CD14-positive monocyte (primary cell): ENCODE results near the gene UROC1. TPM values are rescaled to one million over a fixed set of nuclear protein-coding genes. Genes with fewer than 3 reads are reported as not detected.

Experiments used
- DNase-seq, 3 donors: peaks; one replicate each; pipeline ENCODE4 v3.0.0-alpha.2; 2011 to 2022
- H2AFZ ChIP-seq: 2 replicates; pipeline ENCODE4 v1.6.0; 2012; ENCODE audit warnings: mild to moderate bottlenecking, low read depth, low read length, inconsistent platforms; ENCODE audit not compliant: insufficient read depth, poor library complexity, severe bottlenecking
- H3K27ac ChIP-seq, 2 donors: 1 replicate in 1 of 2; 2 replicates in 1 of 2; pipeline ENCODE4 v1.5.1; 2012 to 2013; ENCODE audit warnings: low read length in 2 of 2, control low read depth in 1 of 2, inconsistent platforms in 1 of 2, low read depth in 1 of 2, mild to moderate bottlenecking in 1 of 2
- H3K27me3 ChIP-seq, 2 donors: one replicate each; pipeline versions ENCODE4 v1.6.0 to v1.6.1; 2011 to 2013; ENCODE audit warnings: low read length in 2 of 2; ENCODE audit not compliant: control insufficient read depth in 2 of 2, insufficient read depth in 2 of 2
- H3K36me3 ChIP-seq, 2 donors: replicated peaks in 1 of 2; 1 replicate in 1 of 2; 2 replicates in 1 of 2; pipeline versions ENCODE4 v1.5.1 to v1.6.1; 2012 to 2013; ENCODE audit warnings: low read length in 2 of 2, control low read depth in 1 of 2, inconsistent platforms in 1 of 2, mild to moderate bottlenecking in 1 of 2; ENCODE audit not compliant: insufficient read depth in 2 of 2, control insufficient read depth in 1 of 2
- H3K4me1 ChIP-seq, 2 donors: 1 replicate in 1 of 2; 2 replicates in 1 of 2; pipeline versions ENCODE4 v1.5.1 to v1.6.1; 2012 to 2013; ENCODE audit warnings: low read length in 2 of 2, control low read depth in 1 of 2, inconsistent platforms in 1 of 2, mild to moderate bottlenecking in 1 of 2, moderate library complexity in 1 of 2; ENCODE audit not compliant: insufficient read depth in 2 of 2, control insufficient read depth in 1 of 2
- H3K4me2 ChIP-seq: replicated peaks from 2 replicates; pipeline ENCODE3; 2012; ENCODE audit warnings: low read length, moderate library complexity, mild to moderate bottlenecking; ENCODE audit not compliant: poor library complexity, severe bottlenecking; ENCODE audit errors: extremely low read depth
- H3K4me3 ChIP-seq, 3 experiments: fragments of 200-600 bp in 1 of 3; sonication (generic) in 1 of 3; replicated peaks in 1 of 3; 1 replicate in 2 of 3; 2 replicates in 1 of 3; pipeline ENCODE4 v1.5.1; 2011 to 2013; ENCODE audit warnings: low read length in 3 of 3, mild to moderate bottlenecking in 3 of 3, control low read depth in 2 of 3, low read depth in 2 of 3, inconsistent platforms in 1 of 3, moderate library complexity in 1 of 3
- H3K79me2 ChIP-seq: 2 replicates; pipeline ENCODE4 v1.6.0; 2012; ENCODE audit warnings: mild to moderate bottlenecking, control low read depth, inconsistent platforms, low read length, moderate library complexity; ENCODE audit not compliant: insufficient read depth
- H3K9ac ChIP-seq: 2 replicates; pipeline ENCODE4 v1.6.0; 2017; ENCODE audit warnings: low read length, mild to moderate bottlenecking; ENCODE audit not compliant: insufficient read depth, poor library complexity, severe bottlenecking
- H3K9me3 ChIP-seq, 2 donors: replicated peaks in 1 of 2; 1 replicate in 1 of 2; 2 replicates in 1 of 2; pipeline versions ENCODE4 v1.5.1 to v1.6.1; 2012 to 2013; ENCODE audit warnings: low read length in 2 of 2, control low read depth in 1 of 2; ENCODE audit not compliant: control insufficient read depth in 1 of 2, insufficient read depth in 1 of 2
- H4K20me1 ChIP-seq: 2 replicates; pipeline ENCODE4 v1.6.0; 2012; ENCODE audit warnings: mild to moderate bottlenecking, low read length, control low read depth, moderate library complexity; ENCODE audit not compliant: insufficient read depth
- H3K27ac Mint-ChIP-seq, 7 donors: one replicate each; pipeline ENCODE4 v1.8.0; 2020; ENCODE audit warnings: mild to moderate bottlenecking in 7 of 7, mixed read lengths in 7 of 7, moderate library complexity in 6 of 7, inconsistent platforms in 2 of 7
- H3K27me3 Mint-ChIP-seq, 3 donors: one replicate each; pipeline ENCODE4 v1.8.0; 2021 to 2022; ENCODE audit warnings: low read depth in 3 of 3, mild to moderate bottlenecking in 3 of 3, mixed read lengths in 3 of 3, moderate library complexity in 3 of 3, inconsistent platforms in 1 of 3
- H3K36me3 Mint-ChIP-seq, 2 donors: one replicate each; pipeline ENCODE4 v1.8.0; 2020; ENCODE audit warnings: mixed read lengths in 2 of 2, inconsistent platforms in 1 of 2, mild to moderate bottlenecking in 1 of 2
- H3K4me1 Mint-ChIP-seq: one replicate; pipeline ENCODE4 v1.8.0; 2020; ENCODE audit warnings: mild to moderate bottlenecking, mixed read lengths
- H3K4me3 Mint-ChIP-seq, 2 donors: one replicate each; pipeline ENCODE4 v1.8.0; 2020; ENCODE audit warnings: mild to moderate bottlenecking in 2 of 2, mixed read lengths in 2 of 2, moderate library complexity in 1 of 2
- H3K9me3 Mint-ChIP-seq, 7 donors: one replicate each; pipeline ENCODE4 v1.8.0; 2020 to 2022; ENCODE audit warnings: mixed read lengths in 7 of 7, mild to moderate bottlenecking in 6 of 7, moderate library complexity in 6 of 7, inconsistent platforms in 2 of 7
- WGBS: methylation state at CpG from one replicate; pipeline ENCODE4 v1.1.5; 2013; ENCODE audit warnings: missing lambda C conversion rate; ENCODE audit not compliant: insufficient coverage; 5-methylcytosine and 5-hydroxymethylcytosine counted together
- intact Hi-C, 2 donors: fragments of 100-400 bp; cut with micrococcal nuclease; formaldehyde crosslinking; loops; one replicate each; pipeline versions ENCODE4 v1.15.0 to v1.15.1; 2023
- polyA plus RNA-seq, 3 donors: library from polyadenylated mRNA; depleted of rRNA in 1 of 3; unstranded in 2 of 3; stranded (reverse) in 1 of 3; fragments of 300-500 nt in 2 of 3; fragments of >200 nt in 1 of 3; fragmentation: Illumina TruSeq in 2 of 3; gene quantifications; 1 replicate in 2 of 3; 2 replicates in 1 of 3; pipeline ENCODE4 v1.2.3, GENCODE V29; 2012 to 2021
- TF ChIP-seq, protein P1 (sequence below): fragments of 200-600 bp; IDR thresholded peaks from one replicate; pipeline ENCODE4 v1.8.0; 2022; ENCODE audit warnings: antibody characterized with exemption, mild to moderate bottlenecking

UROC1 gene
- polyA plus RNA-seq, 3 donors: not detected

- 0% methylated on average over 5 of the region's 6 CpGs for WGBS
- H2AFZ ChIP-seq: peak overlapping the region; percentile 16
- H3K9me3 ChIP-seq: no peaks in the 10 kb centered on the region
- Mint-ChIP-seq H3K4me1 (peaks cover 41% of the 10 kb centered on the region), H3K27ac (no peak overlapping the region), H3K36me3 (peaks cover 3 to 8% of the 10 kb centered on the region in 2 donors), H3K27me3 (peaks cover 0 to 8% (median 0%) of the 10 kb centered on the region in 3 donors), H3K4me3 (peak overlapping the region in 1 of 2 donors; percentile 42), H3K9me3 (peaks cover 0 to 1% (median 0%) of the 10 kb centered on the region in 7 donors)
- DNase-seq: peak; percentile 23 to 54 (median 52)
- no peaks in the 10 kb centered on the region for H3K27me3 ChIP-seq
- peak overlapping the region; percentile 48 for H3K4me2 ChIP-seq
- H3K27ac ChIP-seq: no peak overlapping the region
- no peaks in the 10 kb centered on the region for H4K20me1 ChIP-seq
- H3K4me3 ChIP-seq: no peak overlapping the region
- TF ChIP-seq, protein P1, sequence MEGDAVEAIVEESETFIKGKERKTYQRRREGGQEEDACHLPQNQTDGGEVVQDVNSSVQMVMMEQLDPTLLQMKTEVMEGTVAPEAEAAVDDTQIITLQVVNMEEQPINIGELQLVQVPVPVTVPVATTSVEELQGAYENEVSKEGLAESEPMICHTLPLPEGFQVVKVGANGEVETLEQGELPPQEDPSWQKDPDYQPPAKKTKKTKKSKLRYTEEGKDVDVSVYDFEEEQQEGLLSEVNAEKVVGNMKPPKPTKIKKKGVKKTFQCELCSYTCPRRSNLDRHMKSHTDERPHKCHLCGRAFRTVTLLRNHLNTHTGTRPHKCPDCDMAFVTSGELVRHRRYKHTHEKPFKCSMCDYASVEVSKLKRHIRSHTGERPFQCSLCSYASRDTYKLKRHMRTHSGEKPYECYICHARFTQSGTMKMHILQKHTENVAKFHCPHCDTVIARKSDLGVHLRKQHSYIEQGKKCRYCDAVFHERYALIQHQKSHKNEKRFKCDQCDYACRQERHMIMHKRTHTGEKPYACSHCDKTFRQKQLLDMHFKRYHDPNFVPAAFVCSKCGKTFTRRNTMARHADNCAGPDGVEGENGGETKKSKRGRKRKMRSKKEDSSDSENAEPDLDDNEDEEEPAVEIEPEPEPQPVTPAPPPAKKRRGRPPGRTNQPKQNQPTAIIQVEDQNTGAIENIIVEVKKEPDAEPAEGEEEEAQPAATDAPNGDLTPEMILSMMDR: peak; percentile 95
- H3K4me1 ChIP-seq: peaks cover 44 to 50% of the 10 kb centered on the region in 2 donors
- H3K36me3 ChIP-seq: no peaks in the 10 kb centered on the region
- H3K9ac ChIP-seq: no peak overlapping the region
- intact Hi-C loops: loop anchor here (10.0 kb wide), 1 partner anchor 932 kb away; no protein-coding TSS in a partner anchor
- H3K79me2 ChIP-seq: peaks cover 28% of the 10 kb centered on the region
Measured at GRCh38 chr3:126522363-126522788, 4.8 kb upstream of the UROC1 start.

DNA sequence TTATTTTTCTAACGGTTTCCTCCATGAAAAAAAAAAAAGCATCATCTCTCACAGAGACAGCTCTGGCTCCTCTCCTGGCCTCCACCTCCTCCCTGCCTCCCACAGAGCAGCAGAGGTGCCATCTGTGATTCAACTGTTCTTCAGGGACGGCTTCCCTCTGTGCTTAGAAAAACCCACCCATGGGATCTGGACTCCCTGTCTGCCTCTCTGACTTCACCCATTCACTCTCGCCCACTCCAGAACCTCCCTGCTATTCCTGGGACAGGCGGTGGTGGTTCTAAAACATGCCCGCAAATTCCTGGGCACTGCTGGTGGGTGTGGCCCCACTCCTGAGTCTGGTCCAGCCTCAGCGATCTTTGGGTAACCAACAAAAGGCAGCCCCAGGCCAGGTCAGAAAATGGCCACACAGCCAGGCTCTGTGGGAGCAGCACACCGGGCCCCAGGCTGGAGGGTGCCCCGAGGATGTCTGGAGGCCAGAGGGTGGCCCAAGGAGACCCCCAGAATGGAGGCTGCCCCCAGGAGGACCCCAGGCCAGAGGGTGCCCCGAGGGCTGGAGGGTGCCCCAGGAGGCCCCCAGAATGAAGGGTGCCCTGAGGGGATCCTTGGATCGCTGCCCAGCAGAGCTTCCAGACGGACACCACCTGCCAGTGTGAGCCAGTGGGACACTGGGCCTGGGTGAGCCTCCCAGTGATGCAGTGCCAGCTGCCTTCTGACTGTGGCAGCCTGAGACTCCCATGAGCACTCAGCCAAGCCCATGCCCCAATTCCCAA is 3.7 kb upstream of the UROC1 start:
- H3K4me3 ChIP-seq: no peak overlapping the region
- 86% methylated on average over 9 of the region's 11 CpGs for WGBS
- DNase-seq: no peak
- Mint-ChIP-seq H3K36me3 (peaks cover 0 to 3% of the 10 kb centered on the region in 2 donors), H3K27me3 (peaks cover 0 to 8% (median 0%) of the 10 kb centered on the region in 3 donors), H3K9me3 (peaks cover 0 to 1% (median 0%) of the 10 kb centered on the region in 7 donors), H3K4me1 (peaks cover 32% of the 10 kb centered on the region), H3K27ac (no peak overlapping the region), H3K4me3 (no peak overlapping the region)
- H4K20me1 ChIP-seq: no peaks in the 10 kb centered on the region
- no peaks in the 10 kb centered on the region for H3K27me3 ChIP-seq
- intact Hi-C loops: loop anchor here (10.0 kb wide), 1 partner anchor 933 kb away; no protein-coding TSS in a partner anchor
- H3K27ac ChIP-seq: no peak overlapping the region
- H3K4me1 ChIP-seq: peaks cover 33 to 39% of the 10 kb centered on the region in 2 donors
- TF ChIP-seq, protein P1: no peak
- no peak overlapping the region for H3K9ac ChIP-seq
- H2AFZ ChIP-seq: no peak overlapping the region
- no peak overlapping the region for H3K4me2 ChIP-seq
- no peaks in the 10 kb centered on the region for H3K36me3 ChIP-seq
- peaks cover 21% of the 10 kb centered on the region for H3K79me2 ChIP-seq
- no peaks in the 10 kb centered on the region for H3K9me3 ChIP-seq
